ENCODE data around the gene PER1.

PER1 gene

GRCh38 chr17:8151120-8151640 is 1.0 kb downstream of the PER1 start:
- H3K27me3 ChIP-seq (replicated peaks; ENCODE audit: control insufficient read depth, insufficient read depth, low read length): no peaks in the 10 kb centered on the region
- DNase-seq (ENCODE audit: extremely low read depth, insufficient read length): peak; percentile 92
- H3K4me3 ChIP-seq (replicated peaks; ENCODE audit: low read depth, low read length): peak overlapping the region; percentile 91
- no peak for TF ChIP-seq CTCF (IDR thresholded peaks at IDR 0.05; ENCODE audit: insufficient read depth, low read length, poor library complexity, severe bottlenecking)
- H3K36me3 ChIP-seq (ENCODE audit: control insufficient read depth, insufficient read depth, low read length): peaks cover 30% of the 10 kb centered on the region

GRCh38 chr17:8150194-8151119 is 1.7 kb downstream of the PER1 start:
- no peaks in the 10 kb centered on the region for H3K27me3 ChIP-seq (replicated peaks; ENCODE audit: control insufficient read depth, insufficient read depth, low read length)
- H3K36me3 ChIP-seq (ENCODE audit: control insufficient read depth, insufficient read depth, low read length): peaks cover 37% of the 10 kb centered on the region
- H3K4me3 ChIP-seq (replicated peaks; ENCODE audit: low read depth, low read length): peak overlapping the region; percentile 91
- no peak for TF ChIP-seq CTCF (IDR thresholded peaks at IDR 0.05; ENCODE audit: insufficient read depth, low read length, poor library complexity, severe bottlenecking)
- DNase-seq (ENCODE audit: extremely low read depth, insufficient read length): no peak

- no peaks in the 10 kb centered on the region for H3K27me3 ChIP-seq (replicated peaks; ENCODE audit: control insufficient read depth, insufficient read depth, low read length)
- no peak for DNase-seq (ENCODE audit: extremely low read depth, insufficient read length)
- no peak for TF ChIP-seq CTCF (IDR thresholded peaks at IDR 0.05; ENCODE audit: insufficient read depth, low read length, poor library complexity, severe bottlenecking)
- H3K4me3 ChIP-seq (replicated peaks; ENCODE audit: low read depth, low read length): no peak overlapping the region
- H3K36me3 ChIP-seq (ENCODE audit: control insufficient read depth, insufficient read depth, low read length): peaks cover 40% of the 10 kb centered on the region
Observed at GRCh38 chr17:8149419-8150193, 2.6 kb downstream of the PER1 start.

- H3K36me3 ChIP-seq (ENCODE audit: control insufficient read depth, insufficient read depth, low read length): peaks cover 46% of the 10 kb centered on the region
- TF ChIP-seq CTCF (IDR thresholded peaks at IDR 0.05; ENCODE audit: insufficient read depth, low read length, poor library complexity, severe bottlenecking): no peak
- no peaks in the 10 kb centered on the region for H3K27me3 ChIP-seq (replicated peaks; ENCODE audit: control insufficient read depth, insufficient read depth, low read length)
- no peak overlapping the region for H3K4me3 ChIP-seq (replicated peaks; ENCODE audit: low read depth, low read length)
- DNase-seq (ENCODE audit: extremely low read depth, insufficient read length): no peak
Observed at GRCh38 chr17:8148560-8148959, 3.6 kb downstream of the PER1 start.

- no peak overlapping the region for H3K4me3 ChIP-seq (replicated peaks; ENCODE audit: low read depth, low read length)
- peaks cover 51% of the 10 kb centered on the region for H3K36me3 ChIP-seq (ENCODE audit: control insufficient read depth, insufficient read depth, low read length)
- no peak for TF ChIP-seq CTCF (IDR thresholded peaks at IDR 0.05; ENCODE audit: insufficient read depth, low read length, poor library complexity, severe bottlenecking)
- DNase-seq (ENCODE audit: extremely low read depth, insufficient read length): no peak
- no peaks in the 10 kb centered on the region for H3K27me3 ChIP-seq (replicated peaks; ENCODE audit: control insufficient read depth, insufficient read depth, low read length)
Observed at GRCh38 chr17:8147805-8148404, 4.3 kb downstream of the PER1 start.
